GM23338 (cell line): ENCODE measurements around the gene TIMM17A. TPM values are rescaled to one million over a fixed set of nuclear protein-coding genes. Genes with fewer than 3 reads are reported as not detected.
A peak's percentile ranks its signal among the peaks of the same experiment; 100 is the strongest.

Experiments
- ATAC-seq: fragments of 200-7000 bp; cut with Tn5 transposase; 3 replicates; pipeline ENCODE4 v1.9.1; 2020
- DNase-seq: peaks from one replicate; pipeline ENCODE4 v3.0.0-alpha.2; 2015; ENCODE audit warnings: low spot score
- H2AFZ ChIP-seq: fragments of 200-600 bp; sonication (generic); 2 replicates; pipeline ENCODE4 v1.8.0; 2016; ENCODE audit warnings: antibody characterized with exemption, mild to moderate bottlenecking, moderate library complexity
- H3F3A ChIP-seq: fragments of 200-600 bp; sonication (generic); replicated peaks from 2 replicates; pipeline ENCODE4 v1.8.0; 2017; ENCODE audit warnings: antibody characterized with exemption, mixed run types, low read depth
- H3K27ac ChIP-seq: fragments of 200-600 bp; sonication (generic); 2 replicates; pipeline ENCODE4 v1.6.1; 2016; ENCODE audit warnings: low read depth
- H3K27me3 ChIP-seq: fragments of 200-600 bp; sonication (generic); 2 replicates; pipeline ENCODE4 v1.8.0; 2016; ENCODE audit warnings: mild to moderate bottlenecking, mixed run types, moderate library complexity; ENCODE audit not compliant: insufficient read depth
- H3K36me3 ChIP-seq: fragments of 200-600 bp; sonication (generic); 2 replicates; pipeline ENCODE4 v1.8.0; 2016; ENCODE audit warnings: mild to moderate bottlenecking; ENCODE audit not compliant: insufficient read depth
- H3K4me1 ChIP-seq: fragments of 200-600 bp; sonication (generic); 2 replicates; pipeline ENCODE4 v1.8.0; 2016; ENCODE audit warnings: mild to moderate bottlenecking, moderate library complexity; ENCODE audit not compliant: insufficient read depth
- H3K4me2 ChIP-seq: fragments of 200-600 bp; sonication (generic); 2 replicates; pipeline ENCODE4 v1.7.1; 2017; ENCODE audit warnings: mixed run types
- H3K4me3 ChIP-seq: fragments of 200-600 bp; sonication (generic); 2 replicates; pipeline ENCODE4 v1.6.1; 2016; ENCODE audit warnings: mixed run types
- H3K79me2 ChIP-seq: fragments of 200-600 bp; sonication (generic); replicated peaks from 2 replicates; pipeline ENCODE4 v1.8.0; 2017; ENCODE audit warnings: mild to moderate bottlenecking; ENCODE audit not compliant: insufficient read depth
- H3K9me2 ChIP-seq: fragments of 200-600 bp; sonication (generic); 2 replicates; pipeline ENCODE4 v1.8.0; 2017; ENCODE audit not compliant: insufficient read depth
- H4K20me1 ChIP-seq: fragments of 200-600 bp; sonication (generic); replicated peaks from 2 replicates; pipeline ENCODE4 v1.8.0; 2017; ENCODE audit warnings: mild to moderate bottlenecking; ENCODE audit not compliant: insufficient read depth
- H3K27ac Mint-ChIP-seq: 2 replicates; pipeline ENCODE4 v1.8.0; 2020; ENCODE audit warnings: inconsistent platforms, mild to moderate bottlenecking, moderate library complexity, mixed read lengths
- H3K27me3 Mint-ChIP-seq: 3 replicates; pipeline ENCODE4 v1.8.0; 2022; ENCODE audit warnings: low read depth, mild to moderate bottlenecking, moderate library complexity, mixed read lengths, inconsistent platforms; ENCODE audit not compliant: insufficient read depth, poor library complexity
- H3K36me3 Mint-ChIP-seq: 3 replicates; pipeline ENCODE4 v1.8.0; 2021; ENCODE audit warnings: low read depth, mild to moderate bottlenecking, inconsistent platforms, moderate library complexity, mixed read lengths
- H3K4me1 Mint-ChIP-seq: 3 replicates; pipeline ENCODE4 v1.8.0; 2020; ENCODE audit warnings: mild to moderate bottlenecking, inconsistent platforms, mixed read lengths
- H3K4me3 Mint-ChIP-seq: 3 replicates; pipeline ENCODE4 v1.8.0; 2021; ENCODE audit warnings: moderate library complexity, mild to moderate bottlenecking, inconsistent platforms, mixed read lengths
- H3K9me3 Mint-ChIP-seq: 3 replicates; pipeline ENCODE4 v1.8.0; 2020; ENCODE audit warnings: moderate library complexity, mild to moderate bottlenecking, inconsistent platforms, mixed read lengths
- CREB1 ChIP-seq: fragments of 250-450 bp; sonication (Bioruptor Pico); IDR thresholded peaks from 2 replicates; pipeline ENCODE4 v1.5.0; 2020; ENCODE audit warnings: low read depth, mild to moderate bottlenecking, moderate library complexity
- CTCF ChIP-seq, 2 experiments: fragments of 200-600 bp in 1 of 2; sonication (generic) in 1 of 2; conservative IDR thresholded peaks; 2 replicates each; pipeline versions ENCODE4 v1.5.1 to v1.6.1; 2016 to 2017; ENCODE audit warnings: antibody characterized with exemption in 2 of 2, low read depth in 2 of 2, mild to moderate bottlenecking in 2 of 2, moderate library complexity in 1 of 2
- ETS1 ChIP-seq: IDR thresholded peaks from 2 replicates; pipeline ENCODE4 v1.6.1; 2016; ENCODE audit warnings: antibody characterized with exemption
- JUNB ChIP-seq: IDR thresholded peaks from one replicate; pipeline ENCODE4 v1.6.1; 2016; ENCODE audit warnings: antibody characterized with exemption; ENCODE audit not compliant: unreplicated experiment
- NANOG ChIP-seq: IDR thresholded peaks from 2 replicates; pipeline ENCODE4 v1.6.1; 2016; ENCODE audit warnings: antibody characterized with exemption, borderline replicate concordance
- POLR2AphosphoS5 ChIP-seq: IDR thresholded peaks from 2 replicates; pipeline ENCODE4 v1.6.1; 2016; ENCODE audit warnings: antibody characterized with exemption, low read depth
- REST ChIP-seq: IDR thresholded peaks from one replicate; pipeline ENCODE4 v1.6.1; 2018; ENCODE audit warnings: antibody characterized with exemption; ENCODE audit not compliant: unreplicated experiment
- STAT1 ChIP-seq: IDR thresholded peaks from one replicate; pipeline ENCODE4 v1.6.1; 2016; ENCODE audit warnings: antibody characterized with exemption; ENCODE audit not compliant: unreplicated experiment
- ZNF114 ChIP-seq: fragments of 250-450 bp; sonication (Bioruptor Pico); IDR thresholded peaks from 2 replicates; pipeline ENCODE4 v1.5.0; 2020; ENCODE audit warnings: mild to moderate bottlenecking, moderate library complexity
- ZNF331 ChIP-seq: fragments of 250-450 bp; sonication (Bioruptor Pico); IDR thresholded peaks from 2 replicates; pipeline ENCODE4 v1.5.0; 2020; ENCODE audit warnings: low read depth, mild to moderate bottlenecking, moderate library complexity
- ZNF462 ChIP-seq: fragments of 250-450 bp; sonication (Bioruptor Pico); IDR thresholded peaks from 2 replicates; pipeline ENCODE4 v1.5.0; 2020; ENCODE audit warnings: mild to moderate bottlenecking, moderate library complexity
- polyA plus RNA-seq: library from polyadenylated mRNA; unstranded; fragments of >200 nt; fragmentation: Nextera tagmentation; extraction: Ambion mirVana; gene quantifications from 2 replicates; pipeline ENCODE4 v1.2.1, GENCODE V29; 2016
- total RNA-seq: library from RNA; depleted of rRNA; stranded (reverse); fragments of >200 nt; shearing (Covaris generic); gene quantifications from 2 replicates; pipeline ENCODE4 v1.2.3, GENCODE V29; 2014

TIMM17A gene
- total and polyA plus RNA-seq, 2 experiments from 2014 or later = 38.5 to 60.0 TPM

- no peaks in the 10 kb centered on the region for H3K4me1 ChIP-seq
- H3K27ac Mint-ChIP-seq = no peak overlapping the region
- no peaks in the 10 kb centered on the region for H3K9me2 ChIP-seq
- no peaks in the 10 kb centered on the region for H3K36me3 Mint-ChIP-seq
- H3K27ac ChIP-seq = no peak overlapping the region
- H2AFZ ChIP-seq = no peak overlapping the region
- H3K9me3 Mint-ChIP-seq = no peaks in the 10 kb centered on the region
- H3K4me1 Mint-ChIP-seq = no peaks in the 10 kb centered on the region; the same call in 2 of the 3 replicates
- DNase-seq (no peak), ATAC-seq (peak; percentile 55)
- no peaks in the 10 kb centered on the region for H3K36me3 ChIP-seq
- H3K79me2 ChIP-seq = no peaks in the 10 kb centered on the region
- H3K27me3 ChIP-seq = no peaks in the 10 kb centered on the region
- peaks cover 1% of the 10 kb centered on the region for H3K27me3 Mint-ChIP-seq
- no peak overlapping the region for H3K4me3 Mint-ChIP-seq
- H3K4me2 ChIP-seq = no peak overlapping the region
- TF ChIP-seq ZNF331 = no peak
- no peak for TF ChIP-seq CREB1
- TF ChIP-seq ETS1 = no peak
- no peak for TF ChIP-seq JUNB
- no peak for TF ChIP-seq ZNF462 (CRISPR knock-in tag)
- TF ChIP-seq NANOG = no peak
- TF ChIP-seq ZNF114 (CRISPR knock-in tag) = no peak
- no peak for TF ChIP-seq CTCF (conservative IDR thresholded peaks at IDR 0.05; ENCODE audit: low read depth in 2 of 2)
- no peak for TF ChIP-seq REST
- no peak for TF ChIP-seq POLR2AphosphoS5
- no peak for TF ChIP-seq STAT1
- no peaks in the 10 kb centered on the region for H3F3A ChIP-seq
- no peak overlapping the region for H3K4me3 ChIP-seq
- no peaks in the 10 kb centered on the region for H4K20me1 ChIP-seq
These were observed 37.0 kb upstream of the TIMM17A start for GRCh38 chr1:201918343-201918742.
